H1 (cell line): ENCODE results near the gene NOS1AP. TPM values are rescaled to one million over a fixed set of nuclear protein-coding genes. Genes with fewer than 3 reads are reported as not detected.

Experiments used
- CTCF ChIA-PET: fragments of 300-600 bp; sonication (Branson Sonifier 250); formaldehyde crosslinking; loops from one replicate; lab custom pipeline; 2021; ENCODE audit not compliant: partially characterized antibody; lab: Charles Lee
- POLR2A ChIA-PET: fragments of 300-600 bp; sonication (Branson Sonifier 250); formaldehyde crosslinking; loops from one replicate; lab custom pipeline; 2021; ENCODE audit warnings: inconsistent platforms; ENCODE audit not compliant: partially characterized antibody; lab: Charles Lee
- DNase-seq, 2 experiments: peaks; one replicate each; pipeline versions ENCODE4 v3.0.0 to v3.0.0-alpha.2; 2010 to 2022; ENCODE audit warnings: low spot score in 2 of 2, low read depth in 1 of 2, mixed read lengths in 1 of 2
- FAIRE-seq: peaks from 2 replicates; lab custom pipeline; 2011; peaks lifted over from hg19 to GRCh38; lab: Jason Lieb, UNC
- H2AFZ ChIP-seq: 2 replicates; pipeline ENCODE4 v1.8.1; 2012; ENCODE audit warnings: low read length, inconsistent platforms
- H2AK5ac ChIP-seq: 2 replicates; pipeline ENCODE4 v1.6.1; 2013; ENCODE audit warnings: low read depth, low read length
- H2BK120ac ChIP-seq: replicated peaks from 2 replicates; pipeline ENCODE3; 2013; ENCODE audit warnings: low read depth, low read length, inconsistent platforms
- H2BK12ac ChIP-seq: 2 replicates; pipeline ENCODE4 v1.6.1; 2013; ENCODE audit warnings: low read depth, low read length
- H2BK15ac ChIP-seq: 2 replicates; pipeline ENCODE4 v1.6.1; 2013; ENCODE audit warnings: low read length
- H2BK20ac ChIP-seq: 2 replicates; pipeline ENCODE4 v1.6.1; 2013; ENCODE audit warnings: low read length
- H2BK5ac ChIP-seq: 2 replicates; pipeline ENCODE4 v1.6.1; 2013; ENCODE audit warnings: low read depth, low read length
- H3K14ac ChIP-seq: 2 replicates; pipeline ENCODE4 v1.6.1; 2013; ENCODE audit warnings: inconsistent platforms; ENCODE audit not compliant: insufficient read length
- H3K18ac ChIP-seq: 2 replicates; pipeline ENCODE4 v1.6.1; 2013; ENCODE audit warnings: low read length; ENCODE audit errors: extremely low read depth
- H3K23ac ChIP-seq: 2 replicates; pipeline ENCODE4 v1.6.1; 2013; ENCODE audit warnings: inconsistent platforms; ENCODE audit not compliant: insufficient read length
- H3K23me2 ChIP-seq: 2 replicates; pipeline ENCODE4 v1.6.1; 2013; ENCODE audit warnings: low read depth, low read length
- H3K27ac ChIP-seq: 2 replicates; pipeline ENCODE4 v1.6.1; 2011; ENCODE audit warnings: low read depth, low read length, inconsistent platforms
- H3K27me3 ChIP-seq, 4 experiments: replicated peaks in 1 of 4; 1 replicate in 1 of 4; 2 replicates in 3 of 4; pipeline versions ENCODE4 v1.6.1 to v1.8.1; 2011 to 2013; ENCODE audit warnings: low read length in 3 of 4, mild to moderate bottlenecking in 3 of 4, inconsistent platforms in 2 of 4, mixed read lengths in 2 of 4, moderate library complexity in 1 of 4; ENCODE audit not compliant: control insufficient read depth in 3 of 4, insufficient read depth in 3 of 4; ENCODE audit errors: extremely low read depth in 1 of 4
- H3K36me3 ChIP-seq, 4 experiments: 2 replicates each; pipeline versions ENCODE4 v1.6.1 to v1.8.1; 2011 to 2013; ENCODE audit warnings: mild to moderate bottlenecking in 4 of 4, low read length in 3 of 4, moderate library complexity in 2 of 4, control low read depth in 1 of 4, inconsistent platforms in 1 of 4; ENCODE audit not compliant: insufficient read depth in 4 of 4, control insufficient read depth in 2 of 4
- H3K4ac ChIP-seq: replicated peaks from 2 replicates; pipeline ENCODE3; 2013; ENCODE audit warnings: low read length, low read depth, mixed read lengths, inconsistent platforms; ENCODE audit not compliant: insufficient read length
- H3K4me1 ChIP-seq, 4 experiments: replicated peaks in 1 of 4; 1 replicate in 1 of 4; 2 replicates in 3 of 4; pipeline versions ENCODE4 v1.6.1 to v1.8.1; 2011 to 2013; ENCODE audit warnings: low read length in 3 of 4, inconsistent platforms in 2 of 4, mixed read lengths in 1 of 4; ENCODE audit not compliant: insufficient read depth in 4 of 4, control insufficient read depth in 3 of 4
- H3K4me2 ChIP-seq, 2 experiments: 2 replicates each; pipeline versions ENCODE4 v1.6.1 to v1.8.1; 2011 to 2013; ENCODE audit warnings: low read depth in 2 of 2, low read length in 2 of 2, control low read depth in 1 of 2, inconsistent platforms in 1 of 2, mild to moderate bottlenecking in 1 of 2; ENCODE audit not compliant: insufficient read depth in 1 of 2
- H3K4me3 ChIP-seq, 4 experiments: fragments of 200-600, 300-600 bp in 1 of 4; sonication (generic), shearing (Covaris generic), sonication (Bioruptor Twin) in 1 of 4; 2 replicates each; pipeline versions ENCODE4 v1.5.1 to v1.8.1; 2011 to 2016; ENCODE audit warnings: low read length in 4 of 4, low read depth in 3 of 4, control low read depth in 2 of 4, inconsistent platforms in 2 of 4, mild to moderate bottlenecking in 2 of 4, mixed read lengths in 1 of 4, moderate library complexity in 1 of 4; ENCODE audit not compliant: insufficient read depth in 2 of 4; ENCODE audit errors: extremely low read depth in 1 of 4
- H3K56ac ChIP-seq: replicated peaks from 2 replicates; pipeline ENCODE3; 2013; ENCODE audit warnings: low read depth, mild to moderate bottlenecking, mixed read lengths, low read length, inconsistent platforms; ENCODE audit not compliant: insufficient read length
- H3K79me1 ChIP-seq: 2 replicates; pipeline ENCODE4 v1.6.1; 2013; ENCODE audit warnings: low read depth, low read length, control low read depth
- H3K79me2 ChIP-seq, 2 experiments: 2 replicates each; pipeline versions ENCODE4 v1.6.1 to v1.8.1; 2012 to 2013; ENCODE audit warnings: low read length in 2 of 2, mild to moderate bottlenecking in 2 of 2, inconsistent platforms in 1 of 2; ENCODE audit not compliant: insufficient read depth in 2 of 2, control insufficient read depth in 1 of 2
- H3K9ac ChIP-seq, 4 experiments: replicated peaks in 1 of 4; 1 replicate in 1 of 4; 2 replicates in 3 of 4; pipeline versions ENCODE4 v1.6.1 to v1.8.1; 2011 to 2013; ENCODE audit warnings: low read depth in 3 of 4, low read length in 3 of 4, control low read depth in 2 of 4, mild to moderate bottlenecking in 2 of 4, moderate library complexity in 2 of 4, inconsistent platforms in 1 of 4; ENCODE audit errors: extremely low read depth in 1 of 4
- H3K9me3 ChIP-seq, 2 experiments: 2 replicates each; pipeline versions ENCODE4 v1.6.1 to v1.8.1; 2012 to 2013; ENCODE audit warnings: mild to moderate bottlenecking in 2 of 2, moderate library complexity in 2 of 2, control low read depth in 1 of 2, inconsistent platforms in 1 of 2, low read depth in 1 of 2, low read length in 1 of 2, mixed read lengths in 1 of 2; ENCODE audit not compliant: insufficient read depth in 2 of 2
- H4K20me1 ChIP-seq, 2 experiments: replicated peaks in 1 of 2; 2 replicates each; pipeline versions ENCODE3 to v1.8.1; 2011 to 2013; ENCODE audit warnings: inconsistent platforms in 2 of 2, low read length in 2 of 2, mild to moderate bottlenecking in 1 of 2; ENCODE audit not compliant: insufficient read depth in 2 of 2, control insufficient read depth in 1 of 2
- H4K5ac ChIP-seq: 2 replicates; pipeline ENCODE4 v1.6.1; 2013; ENCODE audit warnings: low read length, low read depth, mixed read lengths, inconsistent platforms; ENCODE audit not compliant: insufficient read length
- H4K8ac ChIP-seq: 2 replicates; pipeline ENCODE4 v1.8.0; 2013; ENCODE audit warnings: mild to moderate bottlenecking, moderate library complexity, low read length, inconsistent platforms; ENCODE audit not compliant: insufficient read depth; ENCODE audit errors: extremely low read depth
- H4K91ac ChIP-seq: replicated peaks from 2 replicates; pipeline ENCODE3; 2013; ENCODE audit warnings: low read length, mixed read lengths, inconsistent platforms; ENCODE audit not compliant: insufficient read length
- CEBPB ChIP-seq: IDR thresholded peaks from 2 replicates; pipeline ENCODE4 v1.6.1; 2012; ENCODE audit warnings: low read depth, low read length
- FOSL1 ChIP-seq: IDR thresholded peaks from 2 replicates; pipeline ENCODE4 v1.6.1; 2011; ENCODE audit warnings: mild to moderate bottlenecking, low read depth, low read length, moderate library complexity; ENCODE audit not compliant: insufficient read depth
- GTF2F1 ChIP-seq: IDR thresholded peaks from 2 replicates; pipeline ENCODE4 v1.6.1; 2012; ENCODE audit warnings: low read depth, low read length, improper control_type of control experiment, borderline replicate concordance
- MAFK ChIP-seq: IDR thresholded peaks from 2 replicates; pipeline ENCODE4 v1.6.1; 2012; ENCODE audit warnings: low read depth, mild to moderate bottlenecking, improper control_type of control experiment, low read length
- NRF1 ChIP-seq: IDR thresholded peaks from 2 replicates; pipeline ENCODE4 v1.6.1; 2011; ENCODE audit warnings: mild to moderate bottlenecking, low read depth, low read length, improper control_type of control experiment
- PHF8 ChIP-seq: fragments of 200-600 bp; sonication (generic); conservative IDR thresholded peaks from 2 replicates; pipeline ENCODE4 v1.7.1; 2012; ENCODE audit warnings: low read depth, mild to moderate bottlenecking, inconsistent platforms, low read length, moderate library complexity
- POLR2AphosphoS5 ChIP-seq: IDR thresholded peaks from 2 replicates; pipeline ENCODE4 v1.6.1; 2011; ENCODE audit warnings: low read depth, low read length
- RXRA ChIP-seq: IDR thresholded peaks from 2 replicates; pipeline ENCODE4 v1.6.1; 2011; ENCODE audit warnings: low read depth, mild to moderate bottlenecking, low read length, moderate library complexity; ENCODE audit not compliant: insufficient read depth
- SP2 ChIP-seq: IDR thresholded peaks from 2 replicates; pipeline ENCODE4 v1.6.1; 2012; ENCODE audit warnings: mild to moderate bottlenecking, low read length, inconsistent platforms
- TAF7 ChIP-seq: optimal IDR thresholded peaks from 2 replicates; pipeline ENCODE3; 2011; ENCODE audit warnings: low read depth, mild to moderate bottlenecking, inconsistent platforms, low read length, moderate library complexity, borderline replicate concordance
- ZNF274 ChIP-seq: IDR thresholded peaks from 2 replicates; pipeline ENCODE4 v1.7.0; 2012; ENCODE audit warnings: low read length, borderline replicate concordance; ENCODE audit errors: extremely low read depth
- WGBS, 2 experiments: shearing (Covaris generic) in 1 of 2; methylation state at CpG; one replicate each; pipeline versions ENCODE4 v1.1.6 to v1.1.7; 2013 to 2015; ENCODE audit warnings: low lambda C conversion rate in 2 of 2, mixed read lengths in 2 of 2, inconsistent platforms in 1 of 2, low coverage in 1 of 2, missing lambda C conversion rate in 1 of 2; ENCODE audit not compliant: insufficient replicate concordance in 2 of 2, insufficient coverage in 1 of 2, insufficient read length in 1 of 2; ENCODE audit errors: extremely low coverage in 1 of 2, missing lambda C conversion rate in 1 of 2; 5-methylcytosine and 5-hydroxymethylcytosine counted together
- polyA plus RNA-seq, 7 experiments: library from polyadenylated mRNA; depleted of rRNA in 3 of 7; stranded (reverse) in 5 of 7; unstranded in 2 of 7; fragments of >200 nt in 5 of 7; fragments of 200-250 nt in 2 of 7; gene quantifications; 1 replicate in 5 of 7; 2 replicates in 1 of 7; 4 replicates in 1 of 7; pipeline versions ENCODE4 v1.2.1 to v1.2.3, GENCODE V29; 2011 to 2013; ENCODE audit warnings: missing spikeins in 2 of 7, mixed read lengths in 2 of 7
- total RNA-seq: library from RNA; stranded (reverse); fragmentation: NEBNext Ultra II Directional; extraction: Animal tissue kit (Norgen Biotek cat#: 25700); gene quantifications from 2 replicates; pipeline ENCODE4 v1.2.1, GENCODE V29; 2021
- TF ChIP-seq, protein P1 (sequence below), 3 experiments: IDR thresholded peaks; 1 replicate in 2 of 3; 2 replicates in 1 of 3; pipeline versions ENCODE4 v1.5.1 to v1.6.1; 2011; ENCODE audit warnings: low read length in 3 of 3, mild to moderate bottlenecking in 3 of 3, inconsistent platforms in 2 of 3, low read depth in 1 of 3, moderate library complexity in 1 of 3; ENCODE audit not compliant: insufficient read depth in 1 of 3; ENCODE audit errors: control extremely low read depth in 1 of 3

The NOS1AP gene
- total and polyA plus RNA-seq, 2 of the 8 experiments (the other 6 are each of a cell fraction or from before 2014, with no cell fraction given) = 2.4 to 12.1 TPM

- Histone ChIP-seq H2AK5ac (no peak overlapping the region), H4K5ac (no peak overlapping the region), H2AFZ (no peak overlapping the region), H2BK15ac (no peak overlapping the region), H3K4me2 (no peak overlapping the region), H3K14ac (no peak overlapping the region), H3K4me1 (peaks cover 0 to 8% (median 4%) of the 10 kb centered on the region in 4 experiments; a peak in 5 of 7 replicates), H3K4ac (peak overlapping the region; percentile 22), H3K27me3 (no peaks in the 10 kb centered on the region), H2BK120ac (no peak overlapping the region), H3K9me3 (no peaks in the 10 kb centered on the region), H3K36me3 (no peaks in the 10 kb centered on the region), H3K4me3 (no peak overlapping the region), H3K18ac (no peak overlapping the region), H3K9ac (no peak overlapping the region), H2BK5ac (no peak overlapping the region), H2BK20ac (no peak overlapping the region), H3K79me2 (no peaks in the 10 kb centered on the region), H3K56ac (no peak overlapping the region), H3K23me2 (no peaks in the 10 kb centered on the region), H2BK12ac (no peak overlapping the region), H3K23ac (no peak overlapping the region), H4K20me1 (no peaks in the 10 kb centered on the region), H3K79me1 (no peaks in the 10 kb centered on the region), H4K8ac (no peak overlapping the region), H4K91ac (no peak overlapping the region), H3K27ac (no peak overlapping the region)
- WGBS, 2 experiments = 91% methylated on average over 9 of the region's 9 CpGs; no CpG with 5 or more reads in 1 of the 2 experiments
- POLR2A ChIA-PET = no interaction called here
- CTCF ChIA-PET = interaction anchor here (1.7 to 5.7 kb wide), 4 partner anchors 12 to 52 kb away, joined by 3 to 59 read pairs (median 12); no protein-coding TSS in a partner anchor
- FAIRE-seq (no peak), DNase-seq (no peak)
- no peak for TF ChIP-seq ZNF274
- TF ChIP-seq PHF8 = no peak
- TF ChIP-seq GTF2F1 = no peak
- TF ChIP-seq, protein P1, sequence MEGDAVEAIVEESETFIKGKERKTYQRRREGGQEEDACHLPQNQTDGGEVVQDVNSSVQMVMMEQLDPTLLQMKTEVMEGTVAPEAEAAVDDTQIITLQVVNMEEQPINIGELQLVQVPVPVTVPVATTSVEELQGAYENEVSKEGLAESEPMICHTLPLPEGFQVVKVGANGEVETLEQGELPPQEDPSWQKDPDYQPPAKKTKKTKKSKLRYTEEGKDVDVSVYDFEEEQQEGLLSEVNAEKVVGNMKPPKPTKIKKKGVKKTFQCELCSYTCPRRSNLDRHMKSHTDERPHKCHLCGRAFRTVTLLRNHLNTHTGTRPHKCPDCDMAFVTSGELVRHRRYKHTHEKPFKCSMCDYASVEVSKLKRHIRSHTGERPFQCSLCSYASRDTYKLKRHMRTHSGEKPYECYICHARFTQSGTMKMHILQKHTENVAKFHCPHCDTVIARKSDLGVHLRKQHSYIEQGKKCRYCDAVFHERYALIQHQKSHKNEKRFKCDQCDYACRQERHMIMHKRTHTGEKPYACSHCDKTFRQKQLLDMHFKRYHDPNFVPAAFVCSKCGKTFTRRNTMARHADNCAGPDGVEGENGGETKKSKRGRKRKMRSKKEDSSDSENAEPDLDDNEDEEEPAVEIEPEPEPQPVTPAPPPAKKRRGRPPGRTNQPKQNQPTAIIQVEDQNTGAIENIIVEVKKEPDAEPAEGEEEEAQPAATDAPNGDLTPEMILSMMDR (IDR thresholded peaks at IDR 0.05; ENCODE audit: control extremely low read depth in 1 of 3, insufficient read depth in 1 of 3, low read depth in 1 of 3, low read length in 3 of 3) = no peak
- TF ChIP-seq CEBPB = no peak
- TF ChIP-seq TAF7 = no peak
- no peak for TF ChIP-seq RXRA
- no peak for TF ChIP-seq MAFK
- TF ChIP-seq SP2 = no peak
- TF ChIP-seq NRF1 = no peak
- no peak for TF ChIP-seq POLR2AphosphoS5
- no peak for TF ChIP-seq FOSL1
Observed at GRCh38 chr1:162353078-162353477, 283.6 kb downstream of the NOS1AP start.
